ENCODE data around the gene ARMC2. TPM values are rescaled to one million over a fixed set of nuclear protein-coding genes. Genes with fewer than 3 reads are reported as not detected.

ARMC2 gene
- total RNA-seq, 2 experiments from 2014 or later = 5.2 to 5.7 TPM

- no peak overlapping the region for H3K27ac ChIP-seq (ENCODE audit: low read depth in 1 of 2, low read length in 2 of 2)
- DNase-seq (no peak), ATAC-seq (ENCODE audit: poor library complexity) (no peak)
- peaks cover 0 to 5% of the 10 kb centered on the region in 2 experiments for H3K9me3 ChIP-seq (ENCODE audit: control insufficient read depth in 1 of 2, insufficient read depth in 1 of 2, low read length in 2 of 2)
- POLR2A ChIA-PET = no interaction called here
- Mint-ChIP-seq H3K9me3 (peaks cover 6% of the 10 kb centered on the region), H3K4me3 (no peak overlapping the region), H3K4me1 (ENCODE audit: low read depth) (peaks cover 9% of the 10 kb centered on the region), H3K27me3 (no peaks in the 10 kb centered on the region), H3K36me3 (ENCODE audit: low read depth) (no peaks in the 10 kb centered on the region), H3K27ac (no peak overlapping the region)
- intact Hi-C loops (cut with DNase I, micrococcal nuclease) = loop anchor here in 1 of 2 experiments (10.0 kb wide), 1 partner anchor 544 kb away; no protein-coding TSS in a partner anchor
- no peaks in the 10 kb centered on the region for H3K27me3 ChIP-seq (ENCODE audit: control insufficient read depth in 1 of 2, insufficient read depth in 2 of 2, low read length in 2 of 2)
- no peaks in the 10 kb centered on the region for H3K4me1 ChIP-seq (ENCODE audit: insufficient read depth, low read length)
- CTCF ChIA-PET = no interaction called here
- TF ChIP-seq CTCF (IDR thresholded peaks at IDR 0.05) = no peak
- no peak overlapping the region for H3K4me3 ChIP-seq (ENCODE audit: low read length)
- no peaks in the 10 kb centered on the region for H3K36me3 ChIP-seq (ENCODE audit: insufficient read depth, low read length)
These were observed 17.1 kb upstream of the ARMC2 start for GRCh38 chr6:108831104-108831503.

GRCh38 chr6:108832738-108833137, 15.5 kb upstream of the ARMC2 start:
- H3K4me3 ChIP-seq (ENCODE audit: low read length) = no peak overlapping the region
- Mint-ChIP-seq H3K27me3 (no peaks in the 10 kb centered on the region), H3K4me1 (ENCODE audit: low read depth) (peaks cover 22% of the 10 kb centered on the region), H3K36me3 (ENCODE audit: low read depth) (no peaks in the 10 kb centered on the region), H3K27ac (no peak overlapping the region), H3K9me3 (no peaks in the 10 kb centered on the region), H3K4me3 (no peak overlapping the region)
- TF ChIP-seq CTCF (IDR thresholded peaks at IDR 0.05) = no peak
- no peak overlapping the region for H3K27ac ChIP-seq (ENCODE audit: low read depth in 1 of 2, low read length in 2 of 2)
- H3K9me3 ChIP-seq (ENCODE audit: control insufficient read depth in 1 of 2, insufficient read depth in 1 of 2, low read length in 2 of 2) = no peaks in the 10 kb centered on the region
- intact Hi-C loops (cut with DNase I, micrococcal nuclease) = loop anchor here in 1 of 2 experiments (10.0 kb wide), 1 partner anchor 542 kb away; no protein-coding TSS in a partner anchor
- no peak for ATAC-seq (ENCODE audit: poor library complexity)
- DNase-seq = no peak
- peaks cover 6% of the 10 kb centered on the region for H3K4me1 ChIP-seq (ENCODE audit: insufficient read depth, low read length)
- ChIA-PET CTCF (no interaction called here), POLR2A (no interaction called here)
- H3K36me3 ChIP-seq (ENCODE audit: insufficient read depth, low read length) = no peaks in the 10 kb centered on the region
- no peaks in the 10 kb centered on the region for H3K27me3 ChIP-seq (ENCODE audit: control insufficient read depth in 1 of 2, insufficient read depth in 2 of 2, low read length in 2 of 2)

GRCh38 chr6:108835218-108835850, 12.9 kb upstream of the ARMC2 start:
- Mint-ChIP-seq H3K36me3 (ENCODE audit: low read depth) (no peaks in the 10 kb centered on the region), H3K4me3 (peak overlapping the region; percentile 42), H3K4me1 (ENCODE audit: low read depth) (peaks cover 31% of the 10 kb centered on the region), H3K27me3 (no peaks in the 10 kb centered on the region), H3K27ac (no peak overlapping the region), H3K9me3 (no peaks in the 10 kb centered on the region)
- H3K27me3 ChIP-seq (ENCODE audit: control insufficient read depth in 1 of 2, insufficient read depth in 2 of 2, low read length in 2 of 2) = no peaks in the 10 kb centered on the region
- ChIA-PET CTCF (interaction anchor here (0.9 to 1.7 kb wide), 5 partner anchors 10 to 294 kb away, joined by 3 to 5 read pairs (median 4); partner anchors contain the start of genes ARMC2, CEP57L1 and SESN1), POLR2A (interaction anchor here (1.7 kb wide), 1 partner anchor 11 kb away, joined by 6 read pairs; no protein-coding TSS in a partner anchor)
- TF ChIP-seq CTCF (IDR thresholded peaks at IDR 0.05) = peak; percentile 91
- H3K27ac ChIP-seq (ENCODE audit: low read depth in 1 of 2, low read length in 2 of 2) = no peak overlapping the region
- no peak overlapping the region for H3K4me3 ChIP-seq (ENCODE audit: low read length)
- H3K36me3 ChIP-seq (ENCODE audit: insufficient read depth, low read length) = no peaks in the 10 kb centered on the region
- peak; percentile 75 to 91 (median 82) for DNase-seq
- H3K9me3 ChIP-seq (ENCODE audit: control insufficient read depth in 1 of 2, insufficient read depth in 1 of 2, low read length in 2 of 2) = no peaks in the 10 kb centered on the region
- intact Hi-C loops (cut with DNase I, micrococcal nuclease) = loop anchor here (1.0 to 10.0 kb wide), 5 partner anchors 53 to 539 kb away; no protein-coding TSS in a partner anchor
- ATAC-seq (ENCODE audit: poor library complexity) = peak; percentile 99
- H3K4me1 ChIP-seq (ENCODE audit: insufficient read depth, low read length) = peaks cover 13% of the 10 kb centered on the region
